ENCODE results near the gene TRIM45.

The TRIM45 gene

GRCh38 chr1:117137281-117137855 is 15.8 kb upstream of the TRIM45 start:
- TF ChIP-seq NFRKB (IDR thresholded peaks at IDR 0.05) (no peak), ELF4 (IDR thresholded peaks at IDR 0.05) (no peak), ARNT (IDR thresholded peaks at IDR 0.05) (no peak), FOXA1 (IDR thresholded peaks at IDR 0.05) (no peak), BHLHE40 (IDR thresholded peaks at IDR 0.05; ENCODE audit: borderline replicate concordance) (no peak), PKNOX1 (IDR thresholded peaks at IDR 0.05) (no peak), TARDBP (IDR thresholded peaks at IDR 0.05) (no peak), ZNF384 (IDR thresholded peaks at IDR 0.05) (no peak), SP1 (IDR thresholded peaks at IDR 0.05) (no peak)
- no peak for DNase-seq (ENCODE audit: extremely low spot score)
- ChIA-PET CTCF (interaction anchor here (1.4 kb wide), 1 partner anchor 9 kb away, joined by 3 read pairs; no protein-coding TSS in a partner anchor), POLR2A (no interaction called here)

- TF ChIP-seq ARNT (IDR thresholded peaks at IDR 0.05) (no peak), SUZ12 (IDR thresholded peaks at IDR 0.05) (no peak), FOXA1 (IDR thresholded peaks at IDR 0.05) (no peak), FOXK2 (IDR thresholded peaks at IDR 0.05) (no peak), ZNF384 (IDR thresholded peaks at IDR 0.05) (no peak), LEF1 (IDR thresholded peaks at IDR 0.05; ENCODE audit: borderline replicate concordance) (no peak), CTBP1 (IDR thresholded peaks at IDR 0.05; ENCODE audit: borderline replicate concordance) (no peak), BHLHE40 (IDR thresholded peaks at IDR 0.05; ENCODE audit: borderline replicate concordance) (no peak), TARDBP (IDR thresholded peaks at IDR 0.05) (no peak), NFRKB (IDR thresholded peaks at IDR 0.05) (no peak), FOXM1 (IDR thresholded peaks at IDR 0.05; ENCODE audit: borderline replicate concordance) (no peak), PKNOX1 (IDR thresholded peaks at IDR 0.05) (no peak), HDGF (IDR thresholded peaks at IDR 0.05; ENCODE audit: borderline replicate concordance) (no peak), ELF4 (IDR thresholded peaks at IDR 0.05) (no peak), SP1 (IDR thresholded peaks at IDR 0.05) (no peak)
- CTCF ChIA-PET, result no interaction called here
- DNase-seq (ENCODE audit: extremely low spot score), result no peak
- POLR2A ChIA-PET, result no interaction called here
Observed at GRCh38 chr1:117136749-117137148, 15.2 kb upstream of the TRIM45 start.

GRCh38 chr1:117135329-117135728 is 13.8 kb upstream of the TRIM45 start:
- TF ChIP-seq L3MBTL2 (conservative IDR thresholded peaks at IDR 0.05) (no peak), ARNT (IDR thresholded peaks at IDR 0.05) (no peak), ELF4 (IDR thresholded peaks at IDR 0.05) (no peak), NFRKB (IDR thresholded peaks at IDR 0.05) (no peak), ZNF384 (IDR thresholded peaks at IDR 0.05) (no peak), TARDBP (IDR thresholded peaks at IDR 0.05) (no peak), FOXK2 (IDR thresholded peaks at IDR 0.05) (no peak), BHLHE40 (IDR thresholded peaks at IDR 0.05; ENCODE audit: borderline replicate concordance) (no peak), HDGF (IDR thresholded peaks at IDR 0.05; ENCODE audit: borderline replicate concordance) (no peak), SP1 (IDR thresholded peaks at IDR 0.05) (no peak), SUZ12 (IDR thresholded peaks at IDR 0.05) (no peak), CTBP1 (IDR thresholded peaks at IDR 0.05; ENCODE audit: borderline replicate concordance) (no peak)
- ChIA-PET POLR2A (no interaction called here), CTCF (no interaction called here)

GRCh38 chr1:117130526-117130925 is 9.0 kb upstream of the TRIM45 start:
- CTCF ChIA-PET, result no interaction called here
- POLR2A ChIA-PET, result no interaction called here
- DNase-seq (ENCODE audit: extremely low spot score), result no peak
- no peak for TF ChIP-seq L3MBTL2 (conservative IDR thresholded peaks at IDR 0.05)

More at GRCh38 chr1:117135329-117135728, 13.8 kb upstream of the TRIM45 start:
- DNase-seq (ENCODE audit: extremely low spot score), result no peak

- ChIA-PET CTCF (interaction anchor here (0.6 to 2.2 kb wide), 18 partner anchors 8 to 625 kb away, joined by 3 to 18 read pairs (median 4); no protein-coding TSS in a partner anchor), POLR2A (interaction anchor here (0.9 to 2.1 kb wide), 3 partner anchors 68 to 239 kb away, joined by 3 to 7 read pairs (median 4); partner anchors contain the start of genes MAN1A2 and TTF2)
- TF ChIP-seq FOXM1 (IDR thresholded peaks at IDR 0.05; ENCODE audit: borderline replicate concordance) (no peak), NFRKB (IDR thresholded peaks at IDR 0.05) (no peak), ARNT (IDR thresholded peaks at IDR 0.05) (no peak), BHLHE40 (IDR thresholded peaks at IDR 0.05; ENCODE audit: borderline replicate concordance) (no peak), CTBP1 (IDR thresholded peaks at IDR 0.05; ENCODE audit: borderline replicate concordance) (no peak), FOXA1 (IDR thresholded peaks at IDR 0.05) (no peak), ELF4 (IDR thresholded peaks at IDR 0.05) (no peak), HDGF (IDR thresholded peaks at IDR 0.05; ENCODE audit: borderline replicate concordance) (no peak), SUZ12 (IDR thresholded peaks at IDR 0.05) (no peak), L3MBTL2 (conservative IDR thresholded peaks at IDR 0.05) (no peak)
- DNase-seq (ENCODE audit: extremely low spot score), result peak; percentile 41
Observed at GRCh38 chr1:117128323-117129079, 7.0 kb upstream of the TRIM45 start.

- ChIA-PET CTCF (interaction anchor here (1.0 to 2.2 kb wide), 8 partner anchors 7 to 626 kb away, joined by 3 to 18 read pairs (median 6); no protein-coding TSS in a partner anchor), POLR2A (no interaction called here)
- TF ChIP-seq L3MBTL2 (conservative IDR thresholded peaks at IDR 0.05), result no peak
- no peak for TF ChIP-seq BHLHE40 (IDR thresholded peaks at IDR 0.05; ENCODE audit: borderline replicate concordance)
- no peak for TF ChIP-seq ARNT (IDR thresholded peaks at IDR 0.05)
- no peak for TF ChIP-seq TARDBP (IDR thresholded peaks at IDR 0.05)
- no peak for TF ChIP-seq LEF1 (IDR thresholded peaks at IDR 0.05; ENCODE audit: borderline replicate concordance)
- no peak for TF ChIP-seq HDGF (IDR thresholded peaks at IDR 0.05; ENCODE audit: borderline replicate concordance)
- DNase-seq (ENCODE audit: extremely low spot score), result no peak
Observed at GRCh38 chr1:117127795-117128194, 6.2 kb upstream of the TRIM45 start.

All from HEK293T (cell line).